HG03469 (cell line): ENCODE results near the gene TMEM217.

Experiments
- ATAC-seq: cut with Tn5 transposase; IDR thresholded peaks from one replicate; pipeline ENCODE4 v1.9.1; 2021; ENCODE audit warnings: mild to moderate bottlenecking, moderate library complexity, moderate number of reproducible peaks; ENCODE audit not compliant: unreplicated experiment

Gene TMEM217

DNA sequence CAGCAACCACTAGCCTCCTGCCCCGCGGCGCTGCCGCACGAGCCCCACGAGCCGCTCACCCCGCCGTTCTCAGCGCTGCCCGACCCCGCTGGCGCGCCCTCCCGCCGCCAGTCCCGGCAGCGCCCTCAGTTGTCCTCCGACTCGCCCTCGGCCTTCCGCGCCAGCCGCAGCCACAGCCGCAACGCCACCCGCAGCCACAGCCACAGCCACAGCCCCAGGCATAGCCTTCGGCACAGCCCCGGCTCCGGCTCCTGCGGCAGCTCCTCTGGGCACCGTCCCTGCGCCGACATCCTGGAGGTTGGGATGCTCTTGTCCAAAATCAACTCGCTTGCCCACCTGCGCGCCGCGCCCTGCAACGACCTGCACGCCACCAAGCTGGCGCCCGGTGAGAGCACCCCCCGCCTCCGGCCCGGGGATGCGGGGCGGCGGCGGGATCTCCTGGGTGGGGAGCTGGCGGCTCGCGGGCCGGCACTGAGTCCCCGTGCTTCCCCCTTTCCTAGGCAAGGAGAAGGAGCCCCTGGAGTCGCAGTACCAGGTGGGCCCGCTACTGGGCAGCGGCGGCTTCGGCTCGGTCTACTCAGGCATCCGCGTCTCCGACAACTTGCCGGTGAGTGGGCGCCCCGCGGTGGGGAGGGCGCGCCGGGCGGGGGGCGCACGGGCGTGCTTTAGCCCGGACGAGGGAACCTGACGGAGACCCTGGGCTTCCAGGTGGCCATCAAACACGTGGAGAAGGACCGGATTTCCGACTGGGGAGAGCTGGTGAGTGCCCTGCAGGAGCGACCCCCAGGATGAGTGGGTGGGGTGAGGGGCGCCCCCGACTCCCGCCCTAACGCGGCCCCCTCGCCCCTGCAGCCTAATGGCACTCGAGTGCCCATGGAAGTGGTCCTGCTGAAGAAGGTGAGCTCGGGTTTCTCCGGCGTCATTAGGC, 87.4 kb downstream of the TMEM217 start:
- ATAC-seq = peak; percentile 23

DNA sequence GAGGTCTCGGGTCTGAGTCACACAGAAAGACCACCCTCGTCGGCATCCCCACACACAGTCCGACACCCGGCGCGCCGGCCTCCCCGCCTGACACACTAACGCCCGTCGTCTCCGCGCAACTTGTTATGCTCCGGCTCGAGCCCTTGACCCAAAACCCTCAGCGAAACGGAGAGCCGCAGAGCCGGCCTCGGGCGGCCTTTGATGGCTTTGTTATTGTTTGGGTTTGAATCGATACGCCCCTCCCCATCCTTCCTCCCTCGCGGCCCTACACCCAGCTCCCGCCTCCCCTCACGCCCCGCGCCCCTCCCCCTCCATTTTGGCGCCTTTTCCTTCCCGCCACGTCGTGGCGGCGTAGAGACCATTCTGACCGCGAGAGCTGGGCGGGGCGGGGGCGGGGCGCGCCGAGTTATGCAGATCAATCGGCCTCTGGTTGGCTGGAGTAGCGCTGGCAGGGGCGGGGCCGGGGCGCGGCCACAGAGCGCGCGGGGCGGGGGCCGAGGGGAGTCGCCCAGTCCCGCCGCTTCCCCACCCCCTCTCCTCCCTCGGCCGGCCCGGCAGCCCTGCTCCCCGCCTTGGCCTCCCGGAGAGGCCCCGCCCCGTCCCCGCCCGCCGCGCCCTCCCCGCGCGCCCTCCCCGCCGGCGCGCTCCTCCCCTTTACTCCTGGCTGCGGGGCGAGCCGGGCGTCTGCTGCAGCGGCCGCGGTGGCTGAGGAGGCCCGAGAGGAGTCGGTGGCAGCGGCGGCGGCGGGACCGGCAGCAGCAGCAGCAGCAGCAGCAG, 88.3 kb downstream of the TMEM217 start, which contains the start of gene PIM1:
Gene PIM1 (plus strand): TSS at position 657 of the 777 bp plus-strand sequence. CDS start 424 bp downstream, outside the sequence.
- ATAC-seq = peak; percentile 39

DNA sequence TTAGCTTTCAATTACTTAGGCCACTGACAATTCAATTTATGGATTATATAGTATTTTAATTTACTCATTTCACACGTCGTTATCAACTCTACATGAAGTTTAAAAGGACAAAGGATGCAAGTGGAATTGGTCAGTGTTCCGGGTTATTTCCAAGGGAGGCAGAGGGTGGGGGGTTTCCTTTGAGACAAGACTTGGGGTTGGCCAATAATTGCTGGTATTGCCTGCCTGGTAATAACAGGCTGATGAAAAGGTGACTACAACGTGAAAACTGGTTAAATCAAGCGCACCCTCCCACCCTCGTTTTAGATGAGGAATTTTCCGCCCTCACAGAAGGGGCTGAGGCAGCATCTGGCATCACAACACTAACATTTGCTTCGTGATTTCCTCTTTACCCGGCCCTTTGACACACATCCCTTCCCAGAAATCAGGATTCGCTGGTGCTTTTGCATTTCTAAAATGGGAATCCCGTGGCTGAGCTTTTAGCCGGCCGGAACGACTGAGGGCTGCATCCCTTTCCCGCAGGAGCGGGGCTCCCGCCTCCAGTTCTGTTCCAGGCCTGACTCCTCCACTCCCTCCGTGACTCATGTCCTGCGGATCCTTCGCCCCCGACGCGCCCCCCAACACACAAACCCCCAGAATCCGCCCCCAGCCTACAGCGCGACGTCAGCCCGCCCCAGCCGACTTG, 89.0 kb downstream of the TMEM217 start:
- no peak for ATAC-seq

DNA sequence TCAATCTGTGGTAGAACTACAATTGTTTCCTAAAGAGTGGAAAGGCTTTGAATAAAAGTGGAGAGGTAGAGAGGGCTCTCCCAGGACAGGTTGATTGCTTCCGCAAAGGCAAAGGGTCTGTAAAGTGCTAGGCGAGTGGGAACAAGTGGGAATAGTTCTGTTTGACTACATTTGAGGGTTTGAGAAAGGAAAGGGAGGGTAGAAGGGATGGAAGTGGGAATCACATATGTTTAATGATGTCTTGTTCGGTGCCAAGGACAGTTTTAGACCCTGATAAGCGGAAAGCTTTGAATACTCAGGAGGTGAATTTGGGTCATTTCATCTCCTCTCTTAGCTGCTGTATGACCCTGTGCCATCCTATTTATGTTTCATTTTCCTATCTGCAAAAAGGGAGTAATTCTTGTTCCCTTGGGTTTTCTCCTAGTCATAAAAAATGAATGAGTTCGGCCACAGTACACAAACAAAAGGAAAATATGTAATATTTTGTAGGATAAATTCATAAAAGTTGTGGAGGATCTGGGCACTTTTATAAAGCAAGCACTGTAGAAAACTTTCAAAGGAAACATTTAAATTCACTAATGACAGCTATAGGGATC, 89.7 kb downstream of the TMEM217 start:
- no peak for ATAC-seq

DNA sequence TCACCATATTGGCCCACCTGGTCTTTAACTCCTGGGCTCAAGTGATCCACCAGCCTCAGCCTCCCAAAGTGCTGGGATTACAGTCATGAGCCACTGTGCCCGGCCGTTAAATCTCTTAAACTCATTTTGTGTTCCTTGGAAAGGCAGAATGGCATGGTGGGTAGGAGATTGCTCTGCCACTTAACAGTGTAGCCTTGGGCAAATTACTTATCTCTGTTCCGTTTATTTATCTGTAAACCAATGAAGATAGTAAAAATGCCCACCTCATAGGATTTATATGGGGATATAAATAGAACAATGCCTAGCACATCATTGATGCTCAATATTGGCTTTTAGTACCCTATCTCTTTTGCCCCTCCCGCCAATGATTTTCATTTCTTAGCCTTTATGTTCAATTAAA, 95.2 kb downstream of the TMEM217 start:
- ATAC-seq = no peak
